Measurements from ENCODE around the gene TXNRD1.
"Not testable (repeated sequence)": the region's sequence is repeated elsewhere in the genome, so short reads cannot be mapped to it uniquely, and the experiment has no call there.

Gene TXNRD1

DNA sequence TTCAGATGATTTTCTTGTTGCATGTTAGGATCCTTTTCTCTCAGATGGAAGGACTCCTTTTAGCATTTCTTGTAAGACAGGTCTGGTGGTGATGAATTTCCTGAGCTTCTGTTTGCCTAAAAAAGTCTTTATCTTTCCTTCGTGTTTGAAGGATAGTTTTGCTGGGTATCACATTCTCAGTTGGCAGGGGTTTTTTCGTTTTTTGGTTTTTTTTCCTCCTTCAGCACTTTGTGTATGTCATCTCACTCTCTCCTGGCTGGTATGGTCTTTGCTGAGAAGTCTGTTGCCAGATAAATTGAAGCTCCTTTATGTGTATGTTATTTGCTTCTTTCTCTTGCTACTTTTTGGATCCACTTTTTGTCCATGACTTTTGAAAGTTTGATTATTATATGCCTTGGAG lies 15.6 kb upstream of the TXNRD1 start:
- no peaks in the 10 kb centered on the region for H3K36me3 ChIP-seq (ENCODE audit: control insufficient read depth, low read depth, low read length)
- H3K9ac ChIP-seq (ENCODE audit: low read length): no peak overlapping the region
- no peak overlapping the region for H3K4me3 ChIP-seq (ENCODE audit: low read length)
- H3K4me1 ChIP-seq (ENCODE audit: control insufficient read depth, low read depth, low read length): no peaks in the 10 kb centered on the region
- H3K9me3 ChIP-seq (ENCODE audit: control insufficient read depth, low read depth, low read length): peaks cover 7% of the 10 kb centered on the region
- no peaks in the 10 kb centered on the region for H3K27me3 ChIP-seq (ENCODE audit: control insufficient read depth, insufficient read depth, low read length)
- no peak overlapping the region for H3K27ac ChIP-seq (ENCODE audit: low read length)

DNA sequence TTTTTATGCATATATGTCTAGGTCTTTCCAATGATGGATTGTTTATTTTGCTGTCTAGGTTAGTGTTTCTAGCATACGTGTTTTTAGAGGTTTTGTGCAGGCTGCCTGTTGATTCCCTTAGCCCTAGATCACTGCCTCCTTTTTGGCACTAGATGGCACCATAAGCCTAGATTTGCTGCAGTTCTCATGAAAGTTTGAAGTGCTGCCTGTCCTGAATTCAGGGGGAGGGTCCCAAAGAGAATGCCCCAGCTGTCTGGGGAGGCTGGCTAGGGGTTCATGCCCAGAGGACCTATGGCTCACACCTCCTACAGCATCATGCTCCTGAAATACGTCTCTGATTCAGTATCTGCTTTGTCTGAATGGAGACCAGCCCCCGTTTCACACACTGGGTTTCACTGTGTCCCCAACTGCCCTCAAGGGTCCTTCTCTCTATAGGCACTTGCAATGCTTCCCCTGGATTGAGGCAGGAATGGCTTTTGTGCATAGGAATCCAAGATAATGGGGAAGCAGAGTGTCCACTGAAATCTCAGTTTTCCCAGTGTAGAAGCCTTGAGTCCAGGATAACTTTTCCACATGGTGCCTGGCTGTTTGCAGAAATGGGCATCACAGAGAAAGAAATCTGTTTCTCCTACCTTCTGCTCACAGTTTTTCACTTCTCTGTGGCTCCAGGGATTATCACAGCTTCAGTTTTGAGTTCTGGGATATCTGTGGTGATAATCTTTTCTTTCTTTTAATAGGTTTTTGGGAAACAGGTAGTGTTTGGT lies 14.2 kb upstream of the TXNRD1 start:
- H3K9me3 ChIP-seq (ENCODE audit: control insufficient read depth, low read depth, low read length): peaks cover 7% of the 10 kb centered on the region
- H3K9ac ChIP-seq (ENCODE audit: low read length): no peak overlapping the region
- no peak overlapping the region for H3K27ac ChIP-seq (ENCODE audit: low read length)
- no peak overlapping the region for H3K4me3 ChIP-seq (ENCODE audit: low read length)
- no peaks in the 10 kb centered on the region for H3K36me3 ChIP-seq (ENCODE audit: control insufficient read depth, low read depth, low read length)
- H3K27me3 ChIP-seq (ENCODE audit: control insufficient read depth, insufficient read depth, low read length): no peaks in the 10 kb centered on the region
- no peaks in the 10 kb centered on the region for H3K4me1 ChIP-seq (ENCODE audit: control insufficient read depth, low read depth, low read length)

DNA sequence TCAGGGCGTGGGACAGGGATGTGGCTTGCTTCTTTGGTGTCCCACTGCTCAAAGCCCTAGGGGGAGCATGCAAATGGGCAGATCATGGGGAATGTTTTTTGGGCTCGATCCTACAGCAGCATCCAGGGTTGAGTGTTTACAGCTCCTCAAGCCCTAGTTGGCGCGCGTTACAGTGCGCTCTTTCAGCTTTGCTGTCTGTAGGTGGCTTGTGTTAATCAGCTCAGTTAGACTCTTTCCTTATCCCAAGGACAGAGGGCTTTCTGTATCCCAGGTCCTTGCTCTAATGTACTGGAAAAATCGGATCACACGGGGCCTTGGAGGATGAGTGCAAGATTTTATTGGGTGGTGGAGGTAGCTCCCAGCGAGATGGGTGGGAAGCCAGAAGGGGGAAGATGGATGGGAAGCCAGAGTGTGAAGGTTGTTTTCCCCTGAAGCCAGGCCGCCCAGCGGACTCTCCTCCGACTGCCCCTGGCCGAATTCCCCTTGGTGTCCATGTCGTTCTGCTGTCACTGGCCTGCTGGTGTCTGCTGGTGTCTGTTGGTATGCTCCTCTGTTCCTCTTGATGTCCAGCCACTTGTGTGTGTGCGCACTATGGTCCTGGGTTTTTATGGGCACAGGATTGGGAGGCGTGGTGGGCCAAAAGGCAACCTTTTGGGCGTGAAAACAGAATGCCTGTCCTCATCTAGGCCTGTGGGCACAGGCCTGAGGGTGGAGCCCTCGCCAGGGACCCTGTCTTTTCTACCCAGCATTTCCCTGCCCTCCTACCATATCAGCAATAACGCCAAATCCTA lies 10.7 kb upstream of the TXNRD1 start:
- no peak overlapping the region for H3K4me3 ChIP-seq (ENCODE audit: low read length)
- H3K36me3 ChIP-seq (ENCODE audit: control insufficient read depth, low read depth, low read length): no peaks in the 10 kb centered on the region
- H3K27me3 ChIP-seq (ENCODE audit: control insufficient read depth, insufficient read depth, low read length): no peaks in the 10 kb centered on the region
- peaks cover 5% of the 10 kb centered on the region for H3K9me3 ChIP-seq (ENCODE audit: control insufficient read depth, low read depth, low read length)
- no peaks in the 10 kb centered on the region for H3K4me1 ChIP-seq (ENCODE audit: control insufficient read depth, low read depth, low read length)
- no peak overlapping the region for H3K27ac ChIP-seq (ENCODE audit: low read length)
- H3K9ac ChIP-seq (ENCODE audit: low read length): no peak overlapping the region

- Histone ChIP-seq H3K9ac (ENCODE audit: low read length) (no peak overlapping the region), H3K4me3 (ENCODE audit: low read length) (no peak overlapping the region), H3K27me3 (ENCODE audit: control insufficient read depth, insufficient read depth, low read length) (no peaks in the 10 kb centered on the region), H3K4me1 (ENCODE audit: control insufficient read depth, low read depth, low read length) (no peaks in the 10 kb centered on the region), H3K36me3 (ENCODE audit: control insufficient read depth, low read depth, low read length) (no peaks in the 10 kb centered on the region), H3K27ac (ENCODE audit: low read length) (no peak overlapping the region), H3K9me3 (ENCODE audit: control insufficient read depth, low read depth, low read length) (no peaks in the 10 kb centered on the region)
These were observed 8.0 kb upstream of the TXNRD1 start for GRCh38 chr12:104207416-104208205.

DNA sequence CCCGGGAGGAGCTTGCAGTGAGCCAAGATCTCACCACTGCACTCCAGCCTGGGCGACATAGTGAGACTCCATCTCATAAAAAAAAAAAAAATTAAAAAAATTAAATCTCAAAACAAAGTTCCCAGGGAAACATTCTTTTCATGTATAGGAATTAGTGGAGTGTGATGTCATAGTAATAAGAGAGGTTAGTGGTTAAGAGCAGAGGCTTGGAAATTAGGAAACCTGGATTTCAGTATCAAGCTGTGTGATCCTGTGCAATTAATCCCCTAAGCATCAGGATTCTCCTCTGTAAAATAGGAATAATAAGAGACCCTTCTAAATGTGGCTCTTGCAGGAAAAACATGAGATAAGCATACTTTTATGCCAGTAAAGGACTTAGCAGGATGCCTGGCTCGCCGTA lies 3.1 kb upstream of the TXNRD1 start:
- Histone ChIP-seq H3K27me3 (ENCODE audit: control insufficient read depth, insufficient read depth, low read length) (peaks cover 13% of the 10 kb centered on the region), H3K4me1 (ENCODE audit: control insufficient read depth, low read depth, low read length) (peaks cover 4% of the 10 kb centered on the region), H3K27ac (ENCODE audit: low read length) (no peak overlapping the region), H3K4me3 (ENCODE audit: low read length) (no peak overlapping the region), H3K36me3 (ENCODE audit: control insufficient read depth, low read depth, low read length) (no peaks in the 10 kb centered on the region), H3K9ac (ENCODE audit: low read length) (no peak overlapping the region), H3K9me3 (ENCODE audit: control insufficient read depth, low read depth, low read length) (no peaks in the 10 kb centered on the region)

DNA sequence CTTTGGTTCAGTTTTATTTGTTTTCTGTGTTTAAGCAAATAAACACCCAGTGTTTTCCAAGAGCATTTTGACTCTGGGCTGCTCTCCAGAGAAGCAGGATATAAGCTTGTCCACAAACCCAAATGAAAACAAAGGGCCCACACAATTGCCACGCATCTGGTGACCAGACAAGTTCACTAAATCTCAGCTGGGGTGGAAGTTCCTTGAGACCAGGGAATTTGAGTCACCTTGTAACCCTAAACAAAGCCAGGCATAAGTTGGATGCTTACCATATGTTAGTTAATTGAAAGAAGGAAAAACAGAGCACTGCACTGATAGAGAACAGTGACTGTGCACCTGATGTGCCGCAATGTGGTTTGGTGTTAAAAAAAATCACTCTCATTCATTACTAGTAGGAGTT lies 1.6 kb upstream of the TXNRD1 start:
- H3K4me1 ChIP-seq (ENCODE audit: control insufficient read depth, low read depth, low read length): peaks cover 4% of the 10 kb centered on the region
- no peaks in the 10 kb centered on the region for H3K36me3 ChIP-seq (ENCODE audit: control insufficient read depth, low read depth, low read length)
- H3K9ac ChIP-seq (ENCODE audit: low read length): no peak overlapping the region
- H3K9me3 ChIP-seq (ENCODE audit: control insufficient read depth, low read depth, low read length): no peaks in the 10 kb centered on the region
- H3K4me3 ChIP-seq (ENCODE audit: low read length): no peak overlapping the region
- no peak overlapping the region for H3K27ac ChIP-seq (ENCODE audit: low read length)
- H3K27me3 ChIP-seq (ENCODE audit: control insufficient read depth, insufficient read depth, low read length): peaks cover 13% of the 10 kb centered on the region

DNA sequence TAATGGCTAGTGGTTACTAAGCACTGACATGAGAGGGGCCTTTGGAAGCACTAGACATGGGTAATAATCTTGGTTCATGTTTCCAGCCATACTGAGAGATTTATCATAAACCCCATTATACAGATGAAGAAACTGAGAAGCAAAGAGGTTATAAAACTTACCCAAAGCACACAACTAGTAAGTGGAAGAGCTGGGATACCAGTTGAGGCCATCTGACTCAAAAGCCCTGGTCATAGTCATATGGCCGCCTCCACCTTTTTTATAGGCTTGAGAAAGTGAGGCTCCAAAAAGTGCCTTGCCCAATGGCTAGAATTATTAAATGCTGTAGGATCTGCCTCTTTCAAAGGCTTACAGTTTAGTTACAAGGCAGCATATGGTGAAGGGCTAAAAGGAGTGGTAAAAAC lies 944 bp downstream of the TXNRD1 start:
- Histone ChIP-seq H3K27me3 (ENCODE audit: control insufficient read depth, insufficient read depth, low read length) (peaks cover 13% of the 10 kb centered on the region), H3K9me3 (ENCODE audit: control insufficient read depth, low read depth, low read length) (no peaks in the 10 kb centered on the region), H3K36me3 (ENCODE audit: control insufficient read depth, low read depth, low read length) (no peaks in the 10 kb centered on the region), H3K27ac (ENCODE audit: low read length) (no peak overlapping the region), H3K4me3 (ENCODE audit: low read length) (peak overlapping the region; percentile 67), H3K4me1 (ENCODE audit: control insufficient read depth, low read depth, low read length) (peaks cover 4% of the 10 kb centered on the region), H3K9ac (ENCODE audit: low read length) (peak overlapping the region; percentile 59)

DNA sequence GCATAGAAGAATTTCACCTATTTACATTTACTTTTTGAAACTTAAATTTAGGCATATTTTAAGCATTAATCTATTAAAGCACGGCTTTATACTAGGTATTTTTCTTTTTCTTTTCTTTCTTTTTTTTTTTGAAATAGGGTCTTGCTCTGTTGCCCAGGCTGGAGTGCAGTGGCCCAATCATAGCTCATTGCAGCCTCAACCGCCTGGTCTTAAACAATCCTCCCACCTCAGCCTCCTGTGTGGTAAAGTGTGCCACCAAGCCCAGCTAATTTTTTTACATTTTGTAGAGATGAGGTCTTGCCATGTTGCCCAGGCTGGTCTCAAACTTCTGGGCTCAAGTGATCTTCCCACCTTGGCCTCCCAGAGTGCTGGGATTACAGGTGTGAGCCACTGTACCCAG lies 2.9 kb downstream of the TXNRD1 start:
- not testable (repeated sequence) for H3K27ac ChIP-seq (ENCODE audit: low read length); H3K4me3 ChIP-seq (ENCODE audit: low read length); H3K4me1 ChIP-seq (ENCODE audit: control insufficient read depth, low read depth, low read length); H3K36me3 ChIP-seq (ENCODE audit: control insufficient read depth, low read depth, low read length); H3K9ac ChIP-seq (ENCODE audit: low read length); H3K9me3 ChIP-seq (ENCODE audit: control insufficient read depth, low read depth, low read length)
- peaks cover 13% of the 10 kb centered on the region for H3K27me3 ChIP-seq (ENCODE audit: control insufficient read depth, insufficient read depth, low read length)

- Histone ChIP-seq H3K9ac (ENCODE audit: low read length) (no peak overlapping the region), H3K9me3 (ENCODE audit: control insufficient read depth, low read depth, low read length) (no peaks in the 10 kb centered on the region)
These were observed 3.4 kb downstream of the TXNRD1 start for GRCh38 chr12:104218935-104219334.

GRCh38 chr12:104219361-104219892 lies 3.8 kb downstream of the TXNRD1 start:
- Histone ChIP-seq H3K27me3 (ENCODE audit: control insufficient read depth, insufficient read depth, low read length) (peaks cover 13% of the 10 kb centered on the region), H3K4me3 (ENCODE audit: low read length) (no peak overlapping the region), H3K27ac (ENCODE audit: low read length) (no peak overlapping the region), H3K4me1 (ENCODE audit: control insufficient read depth, low read depth, low read length) (peaks cover 4% of the 10 kb centered on the region), H3K9ac (ENCODE audit: low read length) (no peak overlapping the region), H3K9me3 (ENCODE audit: control insufficient read depth, low read depth, low read length) (no peaks in the 10 kb centered on the region), H3K36me3 (ENCODE audit: control insufficient read depth, low read depth, low read length) (no peaks in the 10 kb centered on the region)

More at GRCh38 chr12:104218935-104219334, 3.4 kb downstream of the TXNRD1 start:
- H3K27ac ChIP-seq (ENCODE audit: low read length): no peak overlapping the region
- H3K4me3 ChIP-seq (ENCODE audit: low read length): no peak overlapping the region
- H3K4me1 ChIP-seq (ENCODE audit: control insufficient read depth, low read depth, low read length): peaks cover 4% of the 10 kb centered on the region
- no peaks in the 10 kb centered on the region for H3K36me3 ChIP-seq (ENCODE audit: control insufficient read depth, low read depth, low read length)
- H3K27me3 ChIP-seq (ENCODE audit: control insufficient read depth, insufficient read depth, low read length): peaks cover 13% of the 10 kb centered on the region

GRCh38 chr12:104219908-104220404 lies 4.4 kb downstream of the TXNRD1 start:
- no peak overlapping the region for H3K27ac ChIP-seq (ENCODE audit: low read length)
- peaks cover 13% of the 10 kb centered on the region for H3K27me3 ChIP-seq (ENCODE audit: control insufficient read depth, insufficient read depth, low read length)
- no peak overlapping the region for H3K4me3 ChIP-seq (ENCODE audit: low read length)
- H3K9ac ChIP-seq (ENCODE audit: low read length): no peak overlapping the region
- H3K4me1 ChIP-seq (ENCODE audit: control insufficient read depth, low read depth, low read length): peaks cover 4% of the 10 kb centered on the region
- H3K9me3 ChIP-seq (ENCODE audit: control insufficient read depth, low read depth, low read length): no peaks in the 10 kb centered on the region
- H3K36me3 ChIP-seq (ENCODE audit: control insufficient read depth, low read depth, low read length): no peaks in the 10 kb centered on the region

Measured in iPS-18a (cell line).